Adipocyte (in vitro differentiated cells): ENCODE measurements around the gene SCD5.

Experiments used
- DNase-seq: peaks from one replicate; pipeline ENCODE4 v3.0.0-alpha.2; 2015; ENCODE audit warnings: low read depth
- H3K27me3 ChIP-seq: replicated peaks from 2 replicates; pipeline ENCODE4 v1.7.0; 2013; ENCODE audit warnings: mild to moderate bottlenecking, low read length, moderate library complexity; ENCODE audit not compliant: control insufficient read depth, insufficient read depth
- H3K36me3 ChIP-seq: 2 replicates; pipeline ENCODE4 v1.7.0; 2013; ENCODE audit warnings: low read length, mild to moderate bottlenecking, moderate library complexity; ENCODE audit not compliant: control insufficient read depth, insufficient read depth, severe bottlenecking
- H3K4me1 ChIP-seq: 2 replicates; pipeline ENCODE4 v1.7.0; 2013; ENCODE audit warnings: mild to moderate bottlenecking, low read length, moderate library complexity; ENCODE audit not compliant: control insufficient read depth, insufficient read depth
- H3K4me3 ChIP-seq: 2 replicates; pipeline ENCODE4 v1.7.0; 2013; ENCODE audit warnings: mild to moderate bottlenecking, low read length, moderate library complexity
- H3K9ac ChIP-seq: 2 replicates; pipeline ENCODE4 v1.7.0; 2013; ENCODE audit warnings: mild to moderate bottlenecking, low read length, moderate library complexity
- H3K9me3 ChIP-seq: 2 replicates; pipeline ENCODE4 v1.7.0; 2013; ENCODE audit warnings: mild to moderate bottlenecking, low read length, moderate library complexity; ENCODE audit not compliant: control insufficient read depth

SCD5 gene

DNA sequence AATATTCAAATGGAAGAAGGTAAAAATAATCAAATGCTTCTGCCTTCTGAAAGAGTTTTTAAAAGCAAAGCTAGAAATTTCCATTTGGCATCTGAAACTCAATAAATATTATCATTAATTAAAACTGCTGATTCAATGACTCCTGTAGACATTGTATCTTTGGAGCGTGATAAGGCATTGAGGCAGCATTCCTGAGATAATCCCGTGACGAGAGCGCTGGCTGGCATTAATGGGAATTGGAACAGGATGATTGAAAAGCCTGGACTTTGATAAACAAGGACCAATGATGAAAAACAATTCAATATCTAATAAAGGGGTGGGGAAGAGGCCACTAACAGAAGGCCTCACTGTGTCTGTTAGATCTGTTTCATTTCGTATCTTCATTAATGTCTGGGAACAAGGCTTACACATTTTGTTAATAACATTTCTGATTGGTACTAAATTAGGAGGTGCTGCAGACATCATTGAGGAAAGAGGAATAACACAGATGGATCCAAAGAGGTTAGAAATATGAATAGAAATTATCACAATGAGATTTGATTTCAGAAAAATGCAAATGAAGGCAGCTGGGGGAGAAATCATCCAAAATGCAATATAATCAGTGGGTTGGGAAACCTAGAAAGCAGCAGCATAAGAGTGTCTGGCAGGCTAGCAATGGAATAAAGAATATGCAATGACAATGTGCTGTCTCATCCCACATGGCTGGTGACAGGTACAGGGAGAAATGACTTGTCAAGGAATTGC lies 102.3 kb downstream of the SCD5 start:
- Histone ChIP-seq H3K4me3 (no peak overlapping the region), H3K36me3 (no peaks in the 10 kb centered on the region), H3K27me3 (no peaks in the 10 kb centered on the region), H3K4me1 (no peaks in the 10 kb centered on the region), H3K9me3 (no peaks in the 10 kb centered on the region), H3K9ac (no peak overlapping the region)
- no peak for DNase-seq

DNA sequence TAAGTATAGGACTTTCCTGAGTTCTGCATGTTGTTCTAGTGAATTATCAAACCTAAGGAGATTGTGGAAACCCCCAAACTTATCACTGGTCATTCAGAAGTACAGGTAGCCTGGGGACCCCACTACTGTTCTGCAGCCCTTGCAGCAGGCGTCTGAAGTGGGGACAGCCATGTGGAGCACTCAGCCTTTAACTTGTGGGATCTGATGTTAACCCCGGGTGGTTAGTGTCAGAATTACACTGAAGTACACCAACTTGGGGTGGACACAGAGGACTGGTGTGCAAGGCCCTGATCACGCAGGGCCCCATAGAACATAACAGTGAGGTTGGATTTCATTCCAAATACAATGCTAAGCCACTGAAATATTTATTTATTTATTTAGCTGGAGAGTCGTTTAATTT lies 103.7 kb downstream of the SCD5 start:
- H3K9me3 ChIP-seq: no peaks in the 10 kb centered on the region
- H3K9ac ChIP-seq: no peak overlapping the region
- no peak for DNase-seq
- H3K27me3 ChIP-seq: no peaks in the 10 kb centered on the region
- no peaks in the 10 kb centered on the region for H3K36me3 ChIP-seq
- H3K4me3 ChIP-seq: no peak overlapping the region
- peaks cover 4% of the 10 kb centered on the region for H3K4me1 ChIP-seq

DNA sequence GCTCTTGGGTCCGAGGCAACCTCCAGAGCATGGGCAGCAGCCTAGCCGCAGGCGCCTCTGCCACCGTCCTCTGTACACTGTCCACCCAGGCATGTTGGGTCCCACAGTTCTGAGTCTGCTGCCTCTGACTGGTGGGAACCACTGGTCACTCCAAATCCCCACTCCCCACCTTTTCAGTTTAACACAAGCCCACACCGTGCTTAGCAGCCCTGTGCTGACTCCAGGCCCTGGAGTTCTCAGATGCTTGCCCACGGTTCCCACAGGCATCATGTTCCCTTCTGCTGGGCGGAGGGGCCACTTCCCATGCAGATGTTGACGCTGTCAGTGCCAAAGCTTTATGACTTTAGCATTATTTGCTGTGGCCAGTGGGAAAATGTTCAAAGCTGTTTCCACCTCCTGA lies 104.5 kb downstream of the SCD5 start:
- no peak for DNase-seq
- H3K4me3 ChIP-seq: no peak overlapping the region
- H3K4me1 ChIP-seq: peaks cover 7% of the 10 kb centered on the region

DNA sequence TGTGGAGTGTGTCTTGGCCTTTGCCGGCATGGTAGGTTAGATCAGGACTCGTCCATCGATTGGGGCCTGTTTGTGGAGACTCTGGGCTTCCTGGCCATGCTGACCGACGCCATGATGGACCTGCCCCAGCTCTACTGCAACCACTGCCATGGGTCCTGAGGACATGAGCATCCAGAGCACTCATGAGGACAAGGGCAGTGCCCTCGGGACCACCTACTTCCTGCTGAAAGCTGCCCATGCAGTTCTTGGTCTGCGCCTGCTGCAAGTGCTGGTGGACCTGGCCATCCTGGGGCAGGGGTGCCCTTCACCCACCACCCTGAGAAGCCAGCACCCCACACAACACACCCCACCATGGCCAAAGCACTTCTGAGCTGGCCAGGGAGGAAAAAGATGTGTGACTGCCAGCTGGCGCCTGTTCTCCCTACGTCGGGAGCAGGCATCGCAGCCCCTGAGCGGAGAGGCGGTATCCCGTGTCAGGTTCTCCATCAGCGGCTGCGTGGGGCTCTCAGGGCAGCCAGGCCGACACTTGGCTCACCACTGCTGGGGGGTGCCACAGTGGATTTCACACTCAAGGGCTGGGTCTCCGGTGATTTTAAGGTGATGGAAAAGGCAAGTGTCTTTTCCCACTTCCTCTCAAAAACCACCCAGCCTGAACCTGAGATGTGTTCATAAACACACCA lies 106.4 kb downstream of the SCD5 start:
- H3K9me3 ChIP-seq: no peaks in the 10 kb centered on the region
- H3K4me1 ChIP-seq: peaks cover 7% of the 10 kb centered on the region
- H3K9ac ChIP-seq: no peak overlapping the region
- DNase-seq: no peak
- no peaks in the 10 kb centered on the region for H3K27me3 ChIP-seq
- H3K4me3 ChIP-seq: no peak overlapping the region
- no peaks in the 10 kb centered on the region for H3K36me3 ChIP-seq

More for the DNA sequence above, 104.5 kb downstream of the SCD5 start:
- no peaks in the 10 kb centered on the region for H3K36me3 ChIP-seq
- no peaks in the 10 kb centered on the region for H3K9me3 ChIP-seq
- no peak overlapping the region for H3K9ac ChIP-seq
- H3K27me3 ChIP-seq: no peaks in the 10 kb centered on the region

DNA sequence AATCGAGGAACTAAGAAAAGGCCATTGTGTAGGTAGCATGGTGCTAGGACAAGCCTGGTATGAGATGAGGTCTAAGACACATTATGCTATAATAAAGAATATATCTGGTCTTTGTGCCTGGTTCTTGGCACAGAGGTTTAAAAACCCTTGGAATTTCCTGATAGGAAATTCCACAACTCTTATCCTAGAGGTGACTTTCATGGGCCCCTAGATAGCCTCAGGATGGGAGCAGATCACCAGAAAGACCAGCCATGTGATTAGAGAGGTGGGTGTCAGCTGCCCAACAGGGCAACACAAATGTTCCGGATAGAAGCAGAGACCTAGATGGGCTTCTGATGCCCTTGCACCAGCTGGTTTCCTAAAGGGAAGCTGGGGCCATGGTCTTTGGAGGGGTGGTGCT lies 107.2 kb downstream of the SCD5 start:
- Histone ChIP-seq H3K9ac (no peak overlapping the region), H3K27me3 (no peaks in the 10 kb centered on the region), H3K4me3 (no peak overlapping the region), H3K36me3 (no peaks in the 10 kb centered on the region), H3K9me3 (no peaks in the 10 kb centered on the region), H3K4me1 (peaks cover 7% of the 10 kb centered on the region)
- DNase-seq: no peak

DNA sequence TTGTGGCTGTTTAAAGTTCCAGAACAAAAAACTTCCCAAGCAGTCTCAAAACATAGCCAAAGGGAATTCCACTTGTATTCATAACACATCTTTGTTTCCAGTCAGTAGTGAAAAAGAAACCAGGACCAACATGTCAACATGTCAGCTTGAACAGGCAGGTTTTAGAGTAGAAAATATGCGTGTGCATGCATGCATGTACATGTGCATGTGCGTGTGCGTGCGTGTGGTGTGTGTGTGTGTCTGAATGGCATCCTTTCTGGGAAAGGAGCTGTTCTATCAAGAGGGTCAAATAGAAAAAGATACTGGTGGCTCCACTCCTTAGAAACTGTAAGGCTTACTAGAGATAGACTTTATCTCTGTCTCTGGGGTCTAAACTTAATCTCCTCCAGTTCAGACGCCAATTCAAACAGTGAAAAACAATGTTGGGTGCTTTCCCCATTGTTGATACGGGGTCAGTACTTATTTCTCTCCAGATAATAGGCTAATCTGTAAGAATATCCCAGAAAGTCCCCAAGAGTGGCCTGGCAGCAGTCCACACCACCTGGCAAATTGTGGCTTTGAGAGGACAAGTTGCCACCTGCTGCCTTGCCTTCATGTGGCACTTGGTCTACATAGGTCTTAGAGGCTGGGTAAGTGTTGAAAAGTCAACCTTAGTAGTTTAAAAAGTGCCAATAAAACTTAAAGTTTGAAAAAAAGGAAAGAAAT lies 110.4 kb downstream of the SCD5 start:
- no peak overlapping the region for H3K4me3 ChIP-seq
- no peaks in the 10 kb centered on the region for H3K27me3 ChIP-seq
- H3K36me3 ChIP-seq: no peaks in the 10 kb centered on the region
- no peak overlapping the region for H3K9ac ChIP-seq
- no peak for DNase-seq
- peaks cover 7% of the 10 kb centered on the region for H3K4me1 ChIP-seq
- no peaks in the 10 kb centered on the region for H3K9me3 ChIP-seq

DNA sequence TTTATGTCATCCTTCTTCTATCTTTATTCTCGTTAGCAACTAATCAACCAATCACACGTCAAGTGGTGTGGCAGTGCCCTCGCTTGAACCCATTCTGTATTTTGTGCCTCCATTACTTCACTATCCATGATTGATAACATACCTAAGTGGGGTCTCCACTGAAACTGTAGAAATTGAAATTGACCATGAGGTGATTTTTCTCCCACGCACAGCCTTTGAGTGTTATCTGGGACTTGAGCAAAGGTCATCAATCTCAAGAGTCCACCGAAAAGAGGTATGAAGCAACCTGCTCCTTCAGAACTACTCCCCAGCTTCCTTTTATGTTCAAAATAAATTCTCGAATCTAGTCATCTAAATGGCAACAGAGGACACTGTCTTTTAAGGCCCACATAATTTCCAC lies 111.1 kb downstream of the SCD5 start:
- H3K36me3 ChIP-seq: no peaks in the 10 kb centered on the region
- H3K4me1 ChIP-seq: peaks cover 7% of the 10 kb centered on the region
- H3K4me3 ChIP-seq: no peak overlapping the region

DNA sequence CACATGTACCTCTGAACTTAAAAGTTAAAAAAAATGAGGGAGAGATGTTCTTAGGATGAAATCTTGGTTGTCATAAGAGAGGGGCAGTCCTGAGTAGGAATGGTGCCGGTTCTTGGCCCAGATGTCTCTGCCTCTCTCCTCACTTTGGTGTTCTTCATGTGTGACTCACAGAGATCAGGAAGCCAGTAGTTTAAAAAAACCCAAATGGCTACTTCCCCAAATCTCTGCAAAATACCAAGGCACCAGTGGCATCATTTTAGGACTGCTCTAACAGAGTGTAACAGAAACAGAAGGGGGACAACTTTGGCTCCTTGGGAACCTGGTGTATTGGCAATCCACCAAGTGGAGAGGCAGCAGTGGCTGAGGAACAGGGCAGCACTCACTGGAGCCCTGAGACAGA lies 116.8 kb downstream of the SCD5 start:
- DNase-seq: no peak
- Histone ChIP-seq H3K9ac (no peak overlapping the region), H3K4me3 (no peak overlapping the region), H3K9me3 (no peaks in the 10 kb centered on the region), H3K36me3 (no peaks in the 10 kb centered on the region), H3K27me3 (no peaks in the 10 kb centered on the region), H3K4me1 (peaks cover 11% of the 10 kb centered on the region)

More for the DNA sequence above, 111.1 kb downstream of the SCD5 start:
- Histone ChIP-seq H3K9me3 (no peaks in the 10 kb centered on the region), H3K9ac (no peak overlapping the region), H3K27me3 (no peaks in the 10 kb centered on the region)
- no peak for DNase-seq

DNA sequence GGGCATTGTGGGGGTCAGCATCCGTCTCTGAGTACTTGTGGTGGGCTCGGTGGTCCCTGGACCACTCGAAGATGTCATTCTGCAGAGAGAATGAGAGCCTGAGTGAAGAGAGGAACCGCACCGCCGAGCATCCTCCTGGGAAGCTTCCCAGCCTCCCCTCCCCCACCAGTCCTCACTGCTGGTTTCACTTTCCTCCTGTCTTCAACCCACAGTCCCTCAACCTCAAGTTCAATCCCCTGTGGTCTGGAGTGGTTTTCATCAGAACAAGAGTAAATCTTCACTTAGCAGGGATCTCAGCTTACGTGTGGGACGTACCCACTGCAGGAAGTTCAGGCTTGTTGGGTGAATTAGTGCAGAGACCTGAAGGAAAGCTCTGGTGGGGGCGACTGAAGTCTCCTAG lies 117.8 kb downstream of the SCD5 start:
- peaks cover 11% of the 10 kb centered on the region for H3K4me1 ChIP-seq
- H3K4me3 ChIP-seq: no peak overlapping the region
- no peak for DNase-seq
- no peak overlapping the region for H3K9ac ChIP-seq
- H3K36me3 ChIP-seq: no peaks in the 10 kb centered on the region
- H3K9me3 ChIP-seq: no peaks in the 10 kb centered on the region
- H3K27me3 ChIP-seq: no peaks in the 10 kb centered on the region

DNA sequence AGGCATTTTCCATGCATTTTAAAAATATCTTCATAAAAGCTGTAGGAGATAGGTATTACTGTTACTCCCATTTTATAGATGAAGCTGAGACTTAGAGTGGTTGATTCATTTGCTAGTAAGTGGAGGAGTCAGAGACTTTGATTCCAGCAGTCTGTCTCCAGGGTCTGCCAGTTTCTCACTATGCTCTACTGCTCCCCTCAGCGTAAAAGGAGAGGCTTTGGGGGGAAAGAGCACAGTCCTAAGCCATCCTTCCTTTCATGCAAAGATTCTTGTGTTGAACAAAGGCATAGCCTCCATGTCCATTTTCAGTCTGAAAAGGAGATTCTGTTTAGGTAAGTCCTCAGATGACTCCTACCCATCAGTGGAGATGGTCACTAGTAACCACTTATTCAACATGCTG lies 119.1 kb downstream of the SCD5 start:
- no peaks in the 10 kb centered on the region for H3K9me3 ChIP-seq
- peaks cover 11% of the 10 kb centered on the region for H3K4me1 ChIP-seq
- no peaks in the 10 kb centered on the region for H3K36me3 ChIP-seq
- H3K27me3 ChIP-seq: no peaks in the 10 kb centered on the region
- DNase-seq: no peak
- H3K9ac ChIP-seq: no peak overlapping the region
- no peak overlapping the region for H3K4me3 ChIP-seq

DNA sequence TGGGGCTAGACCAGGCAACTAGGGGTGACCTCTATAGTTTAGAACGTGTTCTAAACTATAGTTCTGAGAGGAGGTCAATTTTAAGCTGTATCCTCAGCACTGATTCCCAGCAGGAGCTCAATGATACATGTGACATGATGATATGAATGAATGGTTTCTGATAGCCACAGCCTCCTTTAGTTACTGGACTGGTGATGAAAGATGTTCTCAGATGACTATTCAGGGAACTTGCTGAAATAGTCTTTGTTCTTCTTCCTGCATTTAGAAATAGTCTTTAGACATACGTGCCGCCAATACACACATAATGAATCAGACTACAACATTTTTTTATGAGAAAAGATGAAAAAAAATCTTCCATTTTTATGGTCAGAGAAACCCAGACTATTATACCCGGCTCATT lies 120.5 kb downstream of the SCD5 start:
- DNase-seq: no peak
- H3K4me3 ChIP-seq: no peak overlapping the region
- no peak overlapping the region for H3K9ac ChIP-seq
- H3K4me1 ChIP-seq: peaks cover 11% of the 10 kb centered on the region
- no peaks in the 10 kb centered on the region for H3K36me3 ChIP-seq
- H3K27me3 ChIP-seq: no peaks in the 10 kb centered on the region
- no peaks in the 10 kb centered on the region for H3K9me3 ChIP-seq
